Cardiac muscle cell (in vitro differentiated cells and primary cell): ENCODE data around the gene OCIAD1. TPM values are rescaled to one million over a fixed set of nuclear protein-coding genes. Genes with fewer than 3 reads are reported as not detected.

Experiments
- DNase-seq, 2 donors: peaks; one replicate each; pipeline versions ENCODE4 v3.0.0 to v3.0.0-alpha.2; 2010 to 2017; ENCODE audit warnings: low read depth in 1 of 2, low spot score in 1 of 2
- H3K27ac ChIP-seq: fragments of 200-600 bp; sonication (generic); 2 replicates; pipeline ENCODE4 v1.5.1; 2016
- H3K27me3 ChIP-seq: fragments of 200-600 bp; sonication (generic); 2 replicates; pipeline ENCODE4 v1.6.0; 2016; ENCODE audit warnings: control low read depth
- H3K36me3 ChIP-seq: fragments of 200-600 bp; sonication (generic); 2 replicates; pipeline ENCODE4 v1.5.1; 2016; ENCODE audit warnings: control low read depth
- H3K4me1 ChIP-seq: fragments of 200-600 bp; sonication (generic); 2 replicates; pipeline ENCODE4 v1.8.1; 2017; ENCODE audit warnings: low read depth, mild to moderate bottlenecking, mixed run types
- H3K4me3 ChIP-seq: fragments of 200-600 bp; sonication (generic); 2 replicates; pipeline ENCODE4 v1.5.1; 2016; ENCODE audit warnings: mild to moderate bottlenecking
- H3K9me3 ChIP-seq: fragments of 200-600 bp; sonication (generic); 2 replicates; pipeline ENCODE4 v1.5.1; 2017; ENCODE audit warnings: low read depth, mild to moderate bottlenecking, control low read depth
- polyA plus RNA-seq: library from polyadenylated mRNA; unstranded; fragments of >200 nt; fragmentation: Nextera tagmentation; extraction: Ambion mirVana; gene quantifications from 2 replicates; pipeline ENCODE4 v1.2.1, GENCODE V29; 2016
- total RNA-seq: library from RNA; depleted of rRNA; stranded (reverse); fragments of >200 nt; gene quantifications from 2 replicates; pipeline ENCODE4 v1.2.3, GENCODE V29; 2016
- TF ChIP-seq, protein P1 (sequence below): IDR thresholded peaks from 2 replicates; pipeline ENCODE4 v1.5.1; 2012; ENCODE audit warnings: low read depth, mild to moderate bottlenecking, low read length

Gene OCIAD1, protein sequence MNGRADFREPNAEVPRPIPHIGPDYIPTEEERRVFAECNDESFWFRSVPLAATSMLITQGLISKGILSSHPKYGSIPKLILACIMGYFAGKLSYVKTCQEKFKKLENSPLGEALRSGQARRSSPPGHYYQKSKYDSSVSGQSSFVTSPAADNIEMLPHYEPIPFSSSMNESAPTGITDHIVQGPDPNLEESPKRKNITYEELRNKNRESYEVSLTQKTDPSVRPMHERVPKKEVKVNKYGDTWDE
- total RNA-seq, result 108 and 118 TPM in 2 replicates
- polyA plus RNA-seq, result 193 and 195 TPM in 2 replicates

DNA sequence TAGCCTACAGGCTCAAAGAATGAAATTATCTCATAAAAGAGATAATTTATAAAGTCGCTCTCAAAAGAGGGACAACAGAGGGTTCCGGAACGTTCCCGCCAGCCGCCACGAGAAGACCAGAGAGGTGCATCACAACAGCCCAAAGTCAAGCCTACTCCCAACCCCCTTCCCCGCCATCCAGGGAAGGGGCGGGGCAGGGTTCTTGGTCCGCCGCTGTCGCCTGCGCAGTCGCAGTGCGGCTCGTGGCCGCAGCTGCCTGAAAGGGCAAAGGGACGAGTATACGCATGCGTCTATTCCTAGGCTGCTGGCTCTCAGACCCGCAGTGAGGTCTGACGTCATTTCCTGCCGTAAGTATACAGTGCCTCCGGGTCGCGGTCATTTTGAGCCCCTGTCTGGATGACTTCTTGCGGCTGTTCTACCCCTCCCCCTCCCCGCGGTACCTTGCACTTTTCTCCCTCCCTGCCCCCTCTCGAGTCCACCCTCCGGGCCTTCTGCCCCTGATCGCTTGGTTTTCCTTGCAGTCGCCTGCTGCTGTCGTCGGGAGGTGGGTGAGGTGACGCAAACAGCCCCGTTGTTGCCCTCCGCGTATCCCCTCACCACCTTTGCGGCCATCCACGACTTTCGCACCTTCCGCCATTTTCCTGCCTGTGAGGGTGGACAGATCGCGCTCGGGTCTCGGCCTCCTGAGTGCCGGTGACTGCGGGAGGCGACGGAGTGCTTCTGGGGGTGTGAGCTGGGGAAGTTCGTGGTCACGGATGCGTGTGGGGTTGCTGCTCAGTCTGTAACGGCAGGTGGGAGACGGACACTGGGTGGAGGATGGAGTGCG, at the start of gene OCIAD1:
TSS of gene OCIAD1 (plus strand) at position 383 of the 826 bp plus-strand sequence. CDS start 1,537 bp downstream, outside the sequence.
- TF ChIP-seq, protein P1, sequence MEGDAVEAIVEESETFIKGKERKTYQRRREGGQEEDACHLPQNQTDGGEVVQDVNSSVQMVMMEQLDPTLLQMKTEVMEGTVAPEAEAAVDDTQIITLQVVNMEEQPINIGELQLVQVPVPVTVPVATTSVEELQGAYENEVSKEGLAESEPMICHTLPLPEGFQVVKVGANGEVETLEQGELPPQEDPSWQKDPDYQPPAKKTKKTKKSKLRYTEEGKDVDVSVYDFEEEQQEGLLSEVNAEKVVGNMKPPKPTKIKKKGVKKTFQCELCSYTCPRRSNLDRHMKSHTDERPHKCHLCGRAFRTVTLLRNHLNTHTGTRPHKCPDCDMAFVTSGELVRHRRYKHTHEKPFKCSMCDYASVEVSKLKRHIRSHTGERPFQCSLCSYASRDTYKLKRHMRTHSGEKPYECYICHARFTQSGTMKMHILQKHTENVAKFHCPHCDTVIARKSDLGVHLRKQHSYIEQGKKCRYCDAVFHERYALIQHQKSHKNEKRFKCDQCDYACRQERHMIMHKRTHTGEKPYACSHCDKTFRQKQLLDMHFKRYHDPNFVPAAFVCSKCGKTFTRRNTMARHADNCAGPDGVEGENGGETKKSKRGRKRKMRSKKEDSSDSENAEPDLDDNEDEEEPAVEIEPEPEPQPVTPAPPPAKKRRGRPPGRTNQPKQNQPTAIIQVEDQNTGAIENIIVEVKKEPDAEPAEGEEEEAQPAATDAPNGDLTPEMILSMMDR, result no peak
- DNase-seq, result peak; percentile 100
- H3K9me3 ChIP-seq, result no peaks in the 10 kb centered on the region
- H3K27ac ChIP-seq, result peak within 1 kb of the TSS; percentile 98
- peak within 1 kb of the TSS; percentile 84 for H3K4me3 ChIP-seq
- H3K4me1 ChIP-seq, result peaks cover 6% of the 10 kb centered on the region
- peaks cover 24% of the 10 kb centered on the region for H3K36me3 ChIP-seq
- no peaks in the 10 kb centered on the region for H3K27me3 ChIP-seq

DNA sequence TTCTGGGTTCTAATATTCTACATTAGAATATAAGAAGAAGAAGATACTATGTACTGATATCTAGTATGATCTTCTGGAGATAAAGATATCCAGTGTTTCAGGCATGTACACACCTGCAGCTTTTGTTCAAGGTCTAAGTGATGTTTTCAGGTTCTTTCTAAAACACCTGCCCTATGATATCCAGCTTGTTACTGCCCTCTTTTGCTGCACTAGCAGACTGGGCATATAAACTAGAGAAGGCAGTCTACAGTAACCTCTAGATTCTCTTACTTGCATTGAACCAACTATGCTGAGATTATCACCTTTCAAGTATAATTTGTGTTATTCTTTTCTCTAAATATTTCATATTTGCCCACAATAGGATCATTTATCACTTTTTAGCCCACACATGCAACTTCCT, 48.9 kb upstream of the OCIAD1 start:
- Histone ChIP-seq H3K4me1 (peaks cover 23% of the 10 kb centered on the region), H3K4me3 (no peak overlapping the region), H3K36me3 (no peaks in the 10 kb centered on the region), H3K27me3 (no peaks in the 10 kb centered on the region), H3K27ac (no peak overlapping the region), H3K9me3 (no peaks in the 10 kb centered on the region)
- DNase-seq, result no peak
- TF ChIP-seq, protein P1, result no peak

DNA sequence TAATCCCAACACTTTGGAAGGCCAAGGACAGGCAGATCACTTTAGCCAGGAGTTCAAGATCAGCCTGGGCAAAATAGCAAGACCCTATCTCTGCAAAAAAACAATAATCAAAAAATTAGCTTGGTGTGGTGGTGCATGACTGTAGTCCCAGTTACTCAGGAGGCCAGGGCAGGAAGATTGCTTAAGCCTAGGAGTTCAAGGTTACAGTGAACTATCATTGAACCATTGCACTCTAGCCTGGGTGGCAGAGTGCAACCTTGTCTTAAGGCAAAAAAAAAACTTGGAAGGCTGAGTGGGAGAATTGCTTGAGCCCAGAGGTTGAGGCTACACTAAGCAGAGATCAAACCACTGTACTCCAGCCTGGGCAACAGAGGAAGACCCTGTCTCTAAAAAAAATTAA, 45.6 kb upstream of the OCIAD1 start:
- Histone ChIP-seq H3K9me3 (no peaks in the 10 kb centered on the region), H3K27ac (no peak overlapping the region), H3K27me3 (no peaks in the 10 kb centered on the region), H3K4me3 (no peak overlapping the region), H3K4me1 (peaks cover 9% of the 10 kb centered on the region), H3K36me3 (no peaks in the 10 kb centered on the region)
- DNase-seq, result no peak
- TF ChIP-seq, protein P1, result no peak

DNA sequence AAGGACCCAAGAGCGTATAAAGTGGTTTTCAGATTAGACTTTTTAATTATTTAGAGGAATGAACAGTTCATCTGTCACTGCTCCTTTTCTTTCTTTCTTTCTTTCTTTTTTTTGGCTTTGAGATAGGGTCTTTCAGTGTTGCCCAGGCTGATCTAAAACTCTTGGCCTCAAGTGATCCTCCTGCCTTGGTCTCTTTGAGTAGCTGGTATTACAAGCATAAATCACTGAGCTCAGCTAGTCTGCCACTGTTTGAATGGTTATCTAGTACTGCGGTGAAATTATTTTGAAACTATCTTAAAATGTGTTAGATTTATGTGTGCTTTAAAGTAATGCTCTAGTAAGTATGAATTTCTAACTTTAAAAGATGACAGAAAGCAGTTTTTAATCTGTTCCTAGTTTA, 44.3 kb upstream of the OCIAD1 start:
- Histone ChIP-seq H3K36me3 (no peaks in the 10 kb centered on the region), H3K4me1 (peaks cover 9% of the 10 kb centered on the region), H3K27me3 (no peaks in the 10 kb centered on the region), H3K9me3 (no peaks in the 10 kb centered on the region), H3K27ac (no peak overlapping the region), H3K4me3 (no peak overlapping the region)
- DNase-seq, result no peak
- TF ChIP-seq, protein P1, result no peak

DNA sequence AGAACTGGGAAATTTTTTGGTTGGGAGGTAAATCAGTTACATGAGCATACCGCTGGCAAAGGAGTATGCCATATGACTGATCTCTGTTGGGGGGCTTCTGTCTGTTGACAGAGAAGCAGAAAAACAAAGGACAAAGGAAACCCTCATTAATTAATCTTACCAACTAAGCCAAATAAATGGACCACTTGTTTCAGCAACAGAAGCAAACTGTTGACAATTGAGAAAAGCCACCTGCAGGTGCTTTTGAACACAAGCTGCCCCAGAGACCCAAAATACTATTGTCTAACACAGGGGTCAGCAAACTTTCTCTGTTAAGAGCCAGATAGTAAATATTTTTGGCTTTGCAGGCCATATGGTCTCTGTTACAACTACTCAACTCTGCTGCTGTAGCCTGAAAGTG, 43.8 kb upstream of the OCIAD1 start:
- H3K4me3 ChIP-seq, result no peak overlapping the region
- TF ChIP-seq, protein P1, result no peak
- H3K36me3 ChIP-seq, result no peaks in the 10 kb centered on the region
- peaks cover 14% of the 10 kb centered on the region for H3K4me1 ChIP-seq
- peak in 1 of 2 donors; percentile 10 for DNase-seq
- H3K27me3 ChIP-seq, result no peaks in the 10 kb centered on the region
- H3K9me3 ChIP-seq, result no peaks in the 10 kb centered on the region
- H3K27ac ChIP-seq, result no peak overlapping the region
